Measurements from ENCODE around the gene AP3M1.

DNA sequence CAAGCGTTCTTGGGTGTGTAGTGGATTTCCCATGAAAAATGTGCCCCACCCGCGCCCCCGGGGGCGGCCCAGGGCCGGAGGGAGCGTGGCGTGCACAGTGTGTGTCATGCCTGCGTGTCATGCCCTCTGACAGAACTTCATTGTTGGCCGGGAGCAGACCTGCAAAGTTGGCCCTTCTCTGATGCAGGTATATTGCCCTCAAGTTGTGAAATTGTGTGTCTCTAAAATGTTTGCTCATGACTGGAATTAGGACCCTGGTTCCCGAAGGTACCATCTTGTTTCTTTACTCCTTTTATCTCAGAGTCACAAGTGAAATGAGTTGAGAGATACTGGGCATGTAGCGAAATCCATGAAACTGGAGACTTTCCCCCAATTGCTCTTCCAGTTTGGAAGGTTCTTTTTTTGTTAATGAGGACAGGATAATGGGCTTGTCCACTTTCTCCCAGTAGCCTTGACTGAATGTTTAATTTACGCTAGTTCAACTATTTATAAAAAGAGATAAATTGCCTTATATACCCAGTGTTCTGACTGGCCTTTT, 26.6 kb upstream of the AP3M1 start:
- TF ChIP-seq, protein P1, sequence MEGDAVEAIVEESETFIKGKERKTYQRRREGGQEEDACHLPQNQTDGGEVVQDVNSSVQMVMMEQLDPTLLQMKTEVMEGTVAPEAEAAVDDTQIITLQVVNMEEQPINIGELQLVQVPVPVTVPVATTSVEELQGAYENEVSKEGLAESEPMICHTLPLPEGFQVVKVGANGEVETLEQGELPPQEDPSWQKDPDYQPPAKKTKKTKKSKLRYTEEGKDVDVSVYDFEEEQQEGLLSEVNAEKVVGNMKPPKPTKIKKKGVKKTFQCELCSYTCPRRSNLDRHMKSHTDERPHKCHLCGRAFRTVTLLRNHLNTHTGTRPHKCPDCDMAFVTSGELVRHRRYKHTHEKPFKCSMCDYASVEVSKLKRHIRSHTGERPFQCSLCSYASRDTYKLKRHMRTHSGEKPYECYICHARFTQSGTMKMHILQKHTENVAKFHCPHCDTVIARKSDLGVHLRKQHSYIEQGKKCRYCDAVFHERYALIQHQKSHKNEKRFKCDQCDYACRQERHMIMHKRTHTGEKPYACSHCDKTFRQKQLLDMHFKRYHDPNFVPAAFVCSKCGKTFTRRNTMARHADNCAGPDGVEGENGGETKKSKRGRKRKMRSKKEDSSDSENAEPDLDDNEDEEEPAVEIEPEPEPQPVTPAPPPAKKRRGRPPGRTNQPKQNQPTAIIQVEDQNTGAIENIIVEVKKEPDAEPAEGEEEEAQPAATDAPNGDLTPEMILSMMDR (conservative IDR thresholded peaks at IDR 0.05; ENCODE audit: low read length), result no peak
- no peak for TF ChIP-seq EZH2phosphoT487 (IDR thresholded peaks at IDR 0.05; ENCODE audit: borderline replicate concordance)

All from Loucy (cell line).